Right lobe of liver (tissue), 6 donors: Measurements from ENCODE around the gene PTRHD1. TPM values are rescaled to one million over a fixed set of nuclear protein-coding genes. Genes with fewer than 3 reads are reported as not detected.

Experiments used
- ATAC-seq, 4 donors: fragments of 200-7000 bp; cut with Tn5 transposase; one replicate each; pipeline ENCODE4 v1.9.1; 2020; ENCODE audit warnings: mild to moderate bottlenecking in 4 of 4, moderate library complexity in 4 of 4
- DNase-seq, 3 donors: peaks; one replicate each; pipeline ENCODE4 v3.0.0-alpha.2; 2020
- H3K27ac ChIP-seq, 3 donors: fragments of 200-600 bp; one replicate each; pipeline ENCODE4 v1.8.0; 2022
- H3K27me3 ChIP-seq, 2 donors: fragments of 200-600 bp; one replicate each; pipeline ENCODE4 v1.8.0; 2022
- H3K36me3 ChIP-seq, 4 donors: fragments of 200-600 bp; sonication (generic) in 1 of 4; one replicate each; pipeline versions ENCODE4 v1.5.1 to v1.8.0; 2017 to 2022; ENCODE audit warnings: control low read depth in 1 of 4
- H3K4me1 ChIP-seq, 4 donors: fragments of 200-600 bp; sonication (generic) in 1 of 4; one replicate each; pipeline versions ENCODE4 v1.5.1 to v1.8.0; 2017 to 2022; ENCODE audit warnings: control low read depth in 1 of 4
- H3K4me3 ChIP-seq, 3 donors: fragments of 200-600 bp; one replicate each; pipeline ENCODE4 v1.8.0; 2022
- H3K9me3 ChIP-seq, 4 donors: fragments of 200-600 bp; sonication (generic) in 1 of 4; one replicate each; pipeline versions ENCODE4 v1.5.1 to v1.8.0; 2017 to 2022; ENCODE audit warnings: control low read depth in 1 of 4
- POLR2A ChIP-seq: fragments of 450-650 bp; IDR thresholded peaks from one replicate; pipeline ENCODE4 v1.6.1; 2017; ENCODE audit warnings: antibody characterized with exemption, mild to moderate bottlenecking
- WGBS: methylation state at CpG from one replicate; pipeline ENCODE4 v1.1.6; 2018; ENCODE audit warnings: low coverage, low lambda C conversion rate; ENCODE audit not compliant: insufficient coverage; ENCODE audit errors: missing lambda C conversion rate; 5-methylcytosine and 5-hydroxymethylcytosine counted together
- intact Hi-C, 2 donors: fragments of 100-400 bp; cut with DNase I; formaldehyde crosslinking; loops; one replicate each; pipeline versions ENCODE4 v1.11.2 to v1.14.1; 2022
- total RNA-seq, 6 experiments: library from RNA; depleted of rRNA in 2 of 6; stranded (reverse); fragments of >200 nt in 2 of 6; fragmentation: NEBNext Ultra II Directional in 3 of 6; extraction: Animal tissue kit (Norgen Biotek cat#: 25700) in 3 of 6; gene quantifications; one replicate each; pipeline versions ENCODE4 v1.1.0 to v1.2.4, GENCODE V29; 2016 to 2023
- TF ChIP-seq, protein P1 (sequence below), 4 donors: fragments of 200-600 bp in 3 of 4; fragments of 450-650 bp in 1 of 4; IDR thresholded peaks; one replicate each; pipeline versions ENCODE4 v1.5.1 to v1.8.0; 2016 to 2022; ENCODE audit warnings: antibody characterized with exemption in 4 of 4, mild to moderate bottlenecking in 2 of 4
- donor health status: DM: no; HTN: yes; CAD: no.
- donor health status: DM: no; HTN: no; CAD: no.
- donor health status: DM: no; HTN: no; CAD: no.
- donor health status: DM: no; HTN: yes; CAD: no.
- donor health status: DM: no; HTN: yes; CAD: no.

Gene PTRHD1
- total RNA-seq, 6 experiments from 2014 or later, result 10.1 to 16.4 (median 15.3) TPM

DNA sequence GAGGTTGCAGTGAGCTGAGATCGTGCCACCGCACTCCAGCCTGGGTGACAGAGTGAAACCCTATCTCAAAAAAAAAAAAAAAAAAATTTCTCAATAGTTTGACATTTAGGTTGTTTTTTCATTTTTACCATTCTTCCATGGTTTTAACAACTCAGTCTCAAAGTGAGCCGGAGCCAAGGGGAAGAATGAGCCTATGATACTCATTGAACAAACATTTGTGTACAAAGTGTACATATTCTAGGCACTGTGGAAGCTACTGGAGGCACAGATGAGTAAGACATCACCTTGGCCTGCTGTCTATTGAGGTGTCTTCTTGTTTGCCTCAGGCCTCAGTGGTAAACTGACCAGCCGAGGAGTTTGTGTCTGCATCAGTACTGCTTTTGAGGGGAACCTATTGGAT is 22.0 kb upstream of the PTRHD1 start:
- Histone ChIP-seq H3K4me3 (no peak overlapping the region), H3K4me1 (peaks cover 0 to 6% (median 0%) of the 10 kb centered on the region in 4 donors), H3K9me3 (no peaks in the 10 kb centered on the region), H3K36me3 (no peaks in the 10 kb centered on the region), H3K27me3 (no peaks in the 10 kb centered on the region), H3K27ac (no peak overlapping the region)
- ATAC-seq (no peak), DNase-seq (no peak)
- intact Hi-C loops, result no loop called here
- 100% methylated on average over 1 of the region's 4 CpGs for WGBS
- TF ChIP-seq, protein P1, sequence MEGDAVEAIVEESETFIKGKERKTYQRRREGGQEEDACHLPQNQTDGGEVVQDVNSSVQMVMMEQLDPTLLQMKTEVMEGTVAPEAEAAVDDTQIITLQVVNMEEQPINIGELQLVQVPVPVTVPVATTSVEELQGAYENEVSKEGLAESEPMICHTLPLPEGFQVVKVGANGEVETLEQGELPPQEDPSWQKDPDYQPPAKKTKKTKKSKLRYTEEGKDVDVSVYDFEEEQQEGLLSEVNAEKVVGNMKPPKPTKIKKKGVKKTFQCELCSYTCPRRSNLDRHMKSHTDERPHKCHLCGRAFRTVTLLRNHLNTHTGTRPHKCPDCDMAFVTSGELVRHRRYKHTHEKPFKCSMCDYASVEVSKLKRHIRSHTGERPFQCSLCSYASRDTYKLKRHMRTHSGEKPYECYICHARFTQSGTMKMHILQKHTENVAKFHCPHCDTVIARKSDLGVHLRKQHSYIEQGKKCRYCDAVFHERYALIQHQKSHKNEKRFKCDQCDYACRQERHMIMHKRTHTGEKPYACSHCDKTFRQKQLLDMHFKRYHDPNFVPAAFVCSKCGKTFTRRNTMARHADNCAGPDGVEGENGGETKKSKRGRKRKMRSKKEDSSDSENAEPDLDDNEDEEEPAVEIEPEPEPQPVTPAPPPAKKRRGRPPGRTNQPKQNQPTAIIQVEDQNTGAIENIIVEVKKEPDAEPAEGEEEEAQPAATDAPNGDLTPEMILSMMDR (IDR thresholded peaks at IDR 0.05), result no peak
- no peak for TF ChIP-seq POLR2A

DNA sequence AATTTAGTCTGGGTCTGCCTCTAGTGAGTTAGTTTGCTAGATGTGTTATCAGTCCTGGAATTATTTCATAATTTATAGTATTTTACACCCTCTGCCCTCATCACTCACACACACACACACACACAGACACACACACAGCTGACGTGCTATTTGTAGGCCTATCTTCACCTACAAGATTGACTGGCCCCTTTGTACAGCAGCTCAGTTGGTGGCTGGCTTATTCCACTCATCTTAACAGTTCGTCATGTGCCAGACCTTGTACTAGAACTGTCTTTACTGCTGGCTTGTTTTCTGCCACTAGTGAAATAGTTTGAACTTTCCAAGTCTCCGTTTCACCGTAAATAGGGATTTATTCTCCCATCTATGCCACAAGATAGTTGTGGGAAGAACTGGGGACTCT is 21.3 kb upstream of the PTRHD1 start:
- no peak overlapping the region for H3K4me3 ChIP-seq
- WGBS, result 90% methylated on average over 4 of the region's 4 CpGs
- H3K9me3 ChIP-seq, result no peaks in the 10 kb centered on the region
- H3K27ac ChIP-seq, result no peak overlapping the region
- no peaks in the 10 kb centered on the region for H3K36me3 ChIP-seq
- intact Hi-C loops, result no loop called here
- no peaks in the 10 kb centered on the region for H3K27me3 ChIP-seq
- TF ChIP-seq, protein P1 (IDR thresholded peaks at IDR 0.05), result no peak
- TF ChIP-seq POLR2A, result no peak
- peaks cover 0 to 6% (median 0%) of the 10 kb centered on the region in 4 donors for H3K4me1 ChIP-seq
- ATAC-seq, result no peak
- DNase-seq, result no peak

DNA sequence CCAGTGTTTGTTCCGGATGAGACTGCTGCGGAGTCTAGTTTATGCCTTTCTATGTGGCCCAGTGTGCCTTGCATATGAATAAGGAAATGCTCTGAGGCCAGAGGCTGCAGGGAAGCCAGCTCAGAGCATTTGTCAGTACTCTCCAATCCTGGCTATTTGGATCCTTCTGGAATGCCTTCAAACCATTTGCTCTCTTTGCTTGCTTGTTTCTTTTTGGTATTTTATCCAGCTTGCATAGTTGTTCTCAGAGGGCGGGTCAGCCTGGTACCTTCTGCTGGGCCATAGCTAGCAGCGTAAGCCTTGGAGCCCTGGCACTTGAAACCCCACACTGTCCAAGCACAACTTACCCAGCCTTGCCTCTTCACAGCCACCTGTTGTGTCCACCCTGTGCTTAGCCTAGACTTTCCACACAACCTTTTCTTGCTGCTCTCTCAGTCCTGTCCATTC is 20.5 kb upstream of the PTRHD1 start:
- Histone ChIP-seq H3K27me3 (no peaks in the 10 kb centered on the region), H3K4me1 (peaks cover 0 to 6% (median 0%) of the 10 kb centered on the region in 4 donors), H3K36me3 (no peaks in the 10 kb centered on the region), H3K9me3 (no peaks in the 10 kb centered on the region), H3K27ac (no peak overlapping the region), H3K4me3 (no peak overlapping the region)
- intact Hi-C loops, result no loop called here
- TF ChIP-seq POLR2A, result no peak
- TF ChIP-seq, protein P1 (IDR thresholded peaks at IDR 0.05), result no peak
- ATAC-seq (no peak), DNase-seq (no peak)
- 100% methylated on average over 2 of the region's 4 CpGs for WGBS

DNA sequence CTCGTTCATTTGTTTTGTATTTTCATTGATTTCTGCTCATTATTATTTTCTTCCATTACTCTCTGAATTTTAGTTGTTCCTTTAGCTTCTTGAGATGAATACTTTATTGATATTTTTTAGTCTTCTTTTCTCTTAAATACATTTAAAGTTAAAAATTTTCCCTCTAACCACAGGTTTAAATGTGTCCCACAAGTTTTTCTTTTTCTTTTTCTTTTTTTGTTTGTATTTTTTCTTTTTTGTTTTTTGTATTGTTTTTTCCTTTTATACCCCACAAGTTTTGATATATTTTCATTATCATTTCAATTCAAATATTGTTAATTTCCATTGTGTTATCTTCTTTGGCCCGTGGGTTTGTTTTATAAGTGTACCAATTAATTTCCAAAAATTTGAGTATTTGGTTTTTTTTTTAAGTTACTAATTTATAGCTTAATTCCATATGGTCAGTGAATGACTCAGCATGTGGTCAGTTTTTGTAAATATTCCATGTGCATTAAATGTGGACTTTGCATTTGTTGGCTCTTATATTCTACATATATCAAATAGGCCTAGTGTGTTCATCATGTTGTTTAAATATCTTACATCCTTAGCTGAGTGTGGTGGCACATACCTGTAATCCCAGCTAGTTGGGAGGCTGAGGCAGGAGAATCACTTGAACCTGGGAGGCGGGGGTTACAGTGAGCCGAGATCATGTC is 16.3 kb upstream of the PTRHD1 start:
- WGBS, result 83% methylated on average over 4 of the region's 4 CpGs
- Histone ChIP-seq H3K27ac (no peak overlapping the region), H3K27me3 (no peaks in the 10 kb centered on the region), H3K9me3 (no peaks in the 10 kb centered on the region), H3K4me3 (no peak overlapping the region), H3K36me3 (peaks cover 0 to 2% (median 0%) of the 10 kb centered on the region in 4 donors), H3K4me1 (no peaks in the 10 kb centered on the region)
- intact Hi-C loops, result no loop called here
- ATAC-seq (no peak), DNase-seq (no peak)
- TF ChIP-seq, protein P1 (IDR thresholded peaks at IDR 0.05), result no peak
- TF ChIP-seq POLR2A, result no peak
